ENCODE measurements around the gene PLSCR3. TPM values are rescaled to one million over a fixed set of nuclear protein-coding genes. Genes with fewer than 3 reads are reported as not detected.

PLSCR3 gene
- total RNA-seq (2021) = 34.1 to 42.7 TPM (median 37.6 TPM) in 3 replicates
- Bru-seq, nascent RNA = not detected
- long read RNA-seq, experiment 1, transcript PLSCR3-212 (7 exons, 1,965 nt) = major isoform, 20 of 98 reads
- long read RNA-seq, experiment 1, transcript PLSCR3-209 (8 exons, 2,032 nt) = minor isoform, 7 of 98 reads
- long read RNA-seq, experiment 1, transcript PLSCR3-202 (8 exons, 2,067 nt) = major isoform, 20 of 98 reads
- long read RNA-seq, experiment 1, partial matches to known transcripts = 10 of 98 reads
- long read RNA-seq, experiment 1, other reads (novel, unspliced or antisense) = 35 of 98 reads
- long read RNA-seq, experiment 2, transcript PLSCR3-212 (7 exons, 1,965 nt) = major isoform, 25 of 69 reads
- long read RNA-seq, experiment 2, transcript PLSCR3-202 (8 exons, 2,067 nt) = minor isoform, 9 of 69 reads
- long read RNA-seq, experiment 2, partial matches to known transcripts = 18 of 69 reads
- long read RNA-seq, experiment 2, other reads (novel, unspliced or antisense) = 11 of 69 reads
- long read RNA-seq, experiment 3, partial matches to known transcripts = 26 of 73 reads
- long read RNA-seq, experiment 3, other reads (novel, unspliced or antisense) = 42 of 73 reads

DNA sequence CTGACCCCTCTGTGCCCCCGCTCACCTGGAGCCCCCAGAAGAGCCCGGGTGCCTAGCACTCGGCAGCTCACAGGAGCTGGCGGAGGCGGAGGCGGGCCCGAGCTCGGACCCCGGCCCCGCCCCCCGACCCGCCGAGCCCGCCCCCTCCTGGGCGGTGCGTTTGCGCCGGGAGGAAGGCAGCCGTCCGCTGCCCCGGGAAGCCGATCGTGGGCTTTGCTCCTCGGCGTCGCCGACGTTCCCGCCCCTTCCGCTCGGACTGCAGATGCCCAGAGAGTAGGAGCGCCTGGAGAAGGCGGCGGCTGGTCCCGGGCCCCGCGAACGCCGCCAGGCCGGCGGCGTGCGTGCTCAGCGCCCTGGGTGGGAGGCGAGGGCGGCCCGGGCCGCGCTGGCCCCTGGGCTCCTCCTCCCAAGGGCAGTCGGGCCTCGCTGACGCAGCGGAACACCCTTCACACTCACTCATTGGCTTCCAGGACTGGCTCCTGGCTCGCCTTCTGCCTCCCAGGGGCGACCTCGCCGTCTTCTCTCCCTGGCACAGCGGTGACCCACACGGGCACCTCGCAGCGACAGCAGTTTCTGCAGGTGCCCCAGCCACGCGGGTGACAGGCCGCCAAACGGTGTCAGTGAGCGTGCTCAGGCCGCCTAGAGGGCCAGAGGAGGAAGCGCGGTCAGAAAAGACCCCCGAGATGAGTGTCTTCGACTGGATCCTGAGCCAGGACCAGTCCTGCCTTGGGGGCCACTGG lies at the start of gene PLSCR3:
PLSCR3 (minus strand) TSS at position 74 of the 740 bp plus-strand sequence. CDS start 415 bp downstream, outside the sequence.
- Mint-ChIP-seq H3K27me3 (ENCODE audit: low read depth) (no peaks in the 10 kb centered on the region; the same call in 1 of the 2 replicates), H3K27ac (peak within 1 kb of the TSS; percentile 85), H3K4me1 (peaks cover 11% of the 10 kb centered on the region), H3K36me3 (peaks cover 13% of the 10 kb centered on the region), H3K9me3 (no peaks in the 10 kb centered on the region), H3K4me3 (peak within 1 kb of the TSS; percentile 90)
- ChIA-PET CTCF (interaction anchor here (0.6 to 4.1 kb wide), 34 partner anchors 9 to 323 kb away, joined by 3 to 59 read pairs (median 7); partner anchors contain the start of genes ACAP1, CHRNB1, FGF11 and NLGN2), POLR2A (interaction anchor here (0.9 to 2.1 kb wide), 4 partner anchors 9 to 18 kb away, joined by 3 to 10 read pairs (median 6); partner anchors contain the start of gene TMEM256)
- ATAC-seq = peak; percentile 78
- DNase-seq (ENCODE audit: low spot score) = peak; percentile 87
- TF ChIP-seq, protein P1, sequence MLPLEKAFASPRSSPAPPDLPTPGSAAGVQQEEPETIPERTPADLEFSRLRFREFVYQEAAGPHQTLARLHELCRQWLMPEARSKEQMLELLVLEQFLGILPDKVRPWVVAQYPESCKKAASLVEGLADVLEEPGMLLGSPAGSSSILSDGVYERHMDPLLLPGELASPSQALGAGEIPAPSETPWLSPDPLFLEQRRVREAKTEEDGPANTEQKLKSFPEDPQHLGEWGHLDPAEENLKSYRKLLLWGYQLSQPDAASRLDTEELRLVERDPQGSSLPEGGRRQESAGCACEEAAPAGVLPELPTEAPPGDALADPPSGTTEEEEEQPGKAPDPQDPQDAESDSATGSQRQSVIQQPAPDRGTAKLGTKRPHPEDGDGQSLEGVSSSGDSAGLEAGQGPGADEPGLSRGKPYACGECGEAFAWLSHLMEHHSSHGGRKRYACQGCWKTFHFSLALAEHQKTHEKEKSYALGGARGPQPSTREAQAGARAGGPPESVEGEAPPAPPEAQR (CRISPR knock-in tag; IDR thresholded peaks at IDR 0.05) = no peak
- TF ChIP-seq JAZF1 (CRISPR knock-in tag; IDR thresholded peaks at IDR 0.05) (no peak), SP1 (CRISPR knock-in tag; conservative IDR thresholded peaks at IDR 0.05) (peak; percentile 78), ESRRA (CRISPR knock-in tag; IDR thresholded peaks at IDR 0.05; ENCODE audit: borderline replicate concordance) (no peak; the same call in 1 of the 2 replicates), ZNF317 (CRISPR knock-in tag; IDR thresholded peaks at IDR 0.05; ENCODE audit: borderline replicate concordance, low read depth) (0 out of 2 replicates have a peak, but pooled peaks have one; percentile 48), CBFB (CRISPR knock-in tag; IDR thresholded peaks at IDR 0.05; ENCODE audit: low read depth) (no peak), CREM (CRISPR knock-in tag; IDR thresholded peaks at IDR 0.05) (no peak), E2F5 (CRISPR knock-in tag; IDR thresholded peaks at IDR 0.05) (no peak), GABPB1 (CRISPR knock-in tag; IDR thresholded peaks at IDR 0.05) (0 out of 2 replicates have a peak, but pooled peaks have one; percentile 13), ZNF423 (CRISPR knock-in tag; IDR thresholded peaks at IDR 0.05) (no peak), MLX (CRISPR knock-in tag; IDR thresholded peaks at IDR 0.05) (no peak), IRF2 (CRISPR knock-in tag; IDR thresholded peaks at IDR 0.05; ENCODE audit: borderline replicate concordance, low read depth) (no peak), NR3C1 (CRISPR knock-in tag; conservative IDR thresholded peaks at IDR 0.05; ENCODE audit: low read depth) (no peak; the same call in 1 of the 2 replicates), TEAD1 (CRISPR knock-in tag; IDR thresholded peaks at IDR 0.05) (peak; percentile 72; the same call in 1 of the 2 replicates), ATF1 (CRISPR knock-in tag; IDR thresholded peaks at IDR 0.05) (no peak), ETV6 (CRISPR knock-in tag; IDR thresholded peaks at IDR 0.05) (peak; percentile 30)
- TF ChIP-seq, protein P2, sequence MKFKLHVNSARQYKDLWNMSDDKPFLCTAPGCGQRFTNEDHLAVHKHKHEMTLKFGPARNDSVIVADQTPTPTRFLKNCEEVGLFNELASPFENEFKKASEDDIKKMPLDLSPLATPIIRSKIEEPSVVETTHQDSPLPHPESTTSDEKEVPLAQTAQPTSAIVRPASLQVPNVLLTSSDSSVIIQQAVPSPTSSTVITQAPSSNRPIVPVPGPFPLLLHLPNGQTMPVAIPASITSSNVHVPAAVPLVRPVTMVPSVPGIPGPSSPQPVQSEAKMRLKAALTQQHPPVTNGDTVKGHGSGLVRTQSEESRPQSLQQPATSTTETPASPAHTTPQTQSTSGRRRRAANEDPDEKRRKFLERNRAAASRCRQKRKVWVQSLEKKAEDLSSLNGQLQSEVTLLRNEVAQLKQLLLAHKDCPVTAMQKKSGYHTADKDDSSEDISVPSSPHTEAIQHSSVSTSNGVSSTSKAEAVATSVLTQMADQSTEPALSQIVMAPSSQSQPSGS (CRISPR knock-in tag; IDR thresholded peaks at IDR 0.05; ENCODE audit: borderline replicate concordance, low read depth) = no peak
- TF ChIP-seq, protein P3, sequence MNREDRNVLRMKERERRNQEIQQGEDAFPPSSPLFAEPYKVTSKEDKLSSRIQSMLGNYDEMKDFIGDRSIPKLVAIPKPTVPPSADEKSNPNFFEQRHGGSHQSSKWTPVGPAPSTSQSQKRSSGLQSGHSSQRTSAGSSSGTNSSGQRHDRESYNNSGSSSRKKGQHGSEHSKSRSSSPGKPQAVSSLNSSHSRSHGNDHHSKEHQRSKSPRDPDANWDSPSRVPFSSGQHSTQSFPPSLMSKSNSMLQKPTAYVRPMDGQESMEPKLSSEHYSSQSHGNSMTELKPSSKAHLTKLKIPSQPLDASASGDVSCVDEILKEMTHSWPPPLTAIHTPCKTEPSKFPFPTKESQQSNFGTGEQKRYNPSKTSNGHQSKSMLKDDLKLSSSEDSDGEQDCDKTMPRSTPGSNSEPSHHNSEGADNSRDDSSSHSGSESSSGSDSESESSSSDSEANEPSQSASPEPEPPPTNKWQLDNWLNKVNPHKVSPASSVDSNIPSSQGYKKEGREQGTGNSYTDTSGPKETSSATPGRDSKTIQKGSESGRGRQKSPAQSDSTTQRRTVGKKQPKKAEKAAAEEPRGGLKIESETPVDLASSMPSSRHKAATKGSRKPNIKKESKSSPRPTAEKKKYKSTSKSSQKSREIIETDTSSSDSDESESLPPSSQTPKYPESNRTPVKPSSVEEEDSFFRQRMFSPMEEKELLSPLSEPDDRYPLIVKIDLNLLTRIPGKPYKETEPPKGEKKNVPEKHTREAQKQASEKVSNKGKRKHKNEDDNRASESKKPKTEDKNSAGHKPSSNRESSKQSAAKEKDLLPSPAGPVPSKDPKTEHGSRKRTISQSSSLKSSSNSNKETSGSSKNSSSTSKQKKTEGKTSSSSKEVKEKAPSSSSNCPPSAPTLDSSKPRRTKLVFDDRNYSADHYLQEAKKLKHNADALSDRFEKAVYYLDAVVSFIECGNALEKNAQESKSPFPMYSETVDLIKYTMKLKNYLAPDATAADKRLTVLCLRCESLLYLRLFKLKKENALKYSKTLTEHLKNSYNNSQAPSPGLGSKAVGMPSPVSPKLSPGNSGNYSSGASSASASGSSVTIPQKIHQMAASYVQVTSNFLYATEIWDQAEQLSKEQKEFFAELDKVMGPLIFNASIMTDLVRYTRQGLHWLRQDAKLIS (CRISPR knock-in tag; IDR thresholded peaks at IDR 0.05; ENCODE audit: borderline replicate concordance) = no peak
- TF ChIP-seq, protein P4, sequence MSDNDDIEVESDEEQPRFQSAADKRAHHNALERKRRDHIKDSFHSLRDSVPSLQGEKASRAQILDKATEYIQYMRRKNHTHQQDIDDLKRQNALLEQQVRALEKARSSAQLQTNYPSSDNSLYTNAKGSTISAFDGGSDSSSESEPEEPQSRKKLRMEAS (CRISPR knock-in tag; IDR thresholded peaks at IDR 0.05) = peak; percentile 85; the same call in 1 of the 2 replicates
- TF ChIP-seq, protein P5, sequence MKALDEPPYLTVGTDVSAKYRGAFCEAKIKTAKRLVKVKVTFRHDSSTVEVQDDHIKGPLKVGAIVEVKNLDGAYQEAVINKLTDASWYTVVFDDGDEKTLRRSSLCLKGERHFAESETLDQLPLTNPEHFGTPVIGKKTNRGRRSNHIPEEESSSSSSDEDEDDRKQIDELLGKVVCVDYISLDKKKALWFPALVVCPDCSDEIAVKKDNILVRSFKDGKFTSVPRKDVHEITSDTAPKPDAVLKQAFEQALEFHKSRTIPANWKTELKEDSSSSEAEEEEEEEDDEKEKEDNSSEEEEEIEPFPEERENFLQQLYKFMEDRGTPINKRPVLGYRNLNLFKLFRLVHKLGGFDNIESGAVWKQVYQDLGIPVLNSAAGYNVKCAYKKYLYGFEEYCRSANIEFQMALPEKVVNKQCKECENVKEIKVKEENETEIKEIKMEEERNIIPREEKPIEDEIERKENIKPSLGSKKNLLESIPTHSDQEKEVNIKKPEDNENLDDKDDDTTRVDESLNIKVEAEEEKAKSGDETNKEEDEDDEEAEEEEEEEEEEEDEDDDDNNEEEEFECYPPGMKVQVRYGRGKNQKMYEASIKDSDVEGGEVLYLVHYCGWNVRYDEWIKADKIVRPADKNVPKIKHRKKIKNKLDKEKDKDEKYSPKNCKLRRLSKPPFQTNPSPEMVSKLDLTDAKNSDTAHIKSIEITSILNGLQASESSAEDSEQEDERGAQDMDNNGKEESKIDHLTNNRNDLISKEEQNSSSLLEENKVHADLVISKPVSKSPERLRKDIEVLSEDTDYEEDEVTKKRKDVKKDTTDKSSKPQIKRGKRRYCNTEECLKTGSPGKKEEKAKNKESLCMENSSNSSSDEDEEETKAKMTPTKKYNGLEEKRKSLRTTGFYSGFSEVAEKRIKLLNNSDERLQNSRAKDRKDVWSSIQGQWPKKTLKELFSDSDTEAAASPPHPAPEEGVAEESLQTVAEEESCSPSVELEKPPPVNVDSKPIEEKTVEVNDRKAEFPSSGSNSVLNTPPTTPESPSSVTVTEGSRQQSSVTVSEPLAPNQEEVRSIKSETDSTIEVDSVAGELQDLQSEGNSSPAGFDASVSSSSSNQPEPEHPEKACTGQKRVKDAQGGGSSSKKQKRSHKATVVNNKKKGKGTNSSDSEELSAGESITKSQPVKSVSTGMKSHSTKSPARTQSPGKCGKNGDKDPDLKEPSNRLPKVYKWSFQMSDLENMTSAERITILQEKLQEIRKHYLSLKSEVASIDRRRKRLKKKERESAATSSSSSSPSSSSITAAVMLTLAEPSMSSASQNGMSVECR (CRISPR knock-in tag; IDR thresholded peaks at IDR 0.05; ENCODE audit: borderline replicate concordance) = peak; percentile 68; the same call in 1 of the 2 replicates

Measured in WTC11 (cell line).